WTC11 (cell line): ENCODE data around the gene ANKRD53. TPM values are rescaled to one million over a fixed set of nuclear protein-coding genes. Genes with fewer than 3 reads are reported as not detected.

Experiments used
- ATAC-seq: fragments of 200-7000 bp; cut with Tn5 transposase; 2 replicates; pipeline ENCODE4 v1.10.0; 2021; ENCODE audit warnings: mild to moderate bottlenecking, moderate library complexity
- CTCF ChIA-PET: fragments of 300-600 bp; sonication (Branson Sonifier 250); formaldehyde crosslinking; loops from one replicate; lab custom pipeline; 2021; ENCODE audit warnings: antibody characterized with exemption; lab: Charles Lee
- POLR2A ChIA-PET: fragments of 350-600 bp; sonication (Branson Sonifier 250); formaldehyde crosslinking; loops from one replicate; lab custom pipeline; 2021; ENCODE audit warnings: antibody characterized with exemption; lab: Charles Lee
- DNase-seq: peaks from one replicate; pipeline ENCODE4 v3.0.0; 2021; ENCODE audit warnings: low spot score
- H3K27ac Mint-ChIP-seq: 2 replicates; pipeline ENCODE4 v1.8.0; 2021; ENCODE audit warnings: mixed read lengths
- H3K27me3 Mint-ChIP-seq: 2 replicates; pipeline ENCODE4 v1.8.0; 2021; ENCODE audit warnings: low read depth, mild to moderate bottlenecking, moderate library complexity, mixed read lengths
- H3K36me3 Mint-ChIP-seq: 2 replicates; pipeline ENCODE4 v1.8.0; 2021; ENCODE audit warnings: mixed read lengths
- H3K4me1 Mint-ChIP-seq: 2 replicates; pipeline ENCODE4 v1.8.0; 2022; ENCODE audit warnings: mixed read lengths
- H3K4me3 Mint-ChIP-seq: 2 replicates; pipeline ENCODE4 v1.8.0; 2021; ENCODE audit warnings: mild to moderate bottlenecking, moderate library complexity, mixed read lengths
- H3K9me3 Mint-ChIP-seq: 2 replicates; pipeline ENCODE4 v1.8.0; 2021; ENCODE audit warnings: mixed read lengths
- ATF1 ChIP-seq: sonication (generic); formaldehyde crosslinking; IDR thresholded peaks from 2 replicates; pipeline ENCODE4 v1.8.1; 2023; ENCODE audit warnings: mild to moderate bottlenecking, moderate library complexity, missing genetic modification reagents
- FOXP1 ChIP-seq: sonication (generic); formaldehyde crosslinking; IDR thresholded peaks from 2 replicates; pipeline ENCODE4 v1.8.0; 2022; ENCODE audit warnings: missing genetic modification reagents, mild to moderate bottlenecking, moderate library complexity, borderline replicate concordance
- MYBL2 ChIP-seq: sonication (generic); formaldehyde crosslinking; IDR thresholded peaks from 2 replicates; pipeline ENCODE4 v1.8.1; 2023; ENCODE audit warnings: mild to moderate bottlenecking, moderate library complexity, missing genetic modification reagents
- SP1 ChIP-seq: sonication (generic); formaldehyde crosslinking; conservative IDR thresholded peaks from 2 replicates; pipeline ENCODE4 v1.8.1; 2022; ENCODE audit warnings: missing genetic modification reagents
- TCF7 ChIP-seq: sonication (generic); formaldehyde crosslinking; IDR thresholded peaks from 2 replicates; pipeline ENCODE4 v1.8.0; 2022; ENCODE audit warnings: mild to moderate bottlenecking, low read depth, missing genetic modification reagents, moderate library complexity
- ZNF121 ChIP-seq: sonication (generic); formaldehyde crosslinking; IDR thresholded peaks from 2 replicates; pipeline ENCODE4 v1.8.0; 2023; ENCODE audit warnings: missing genetic modification reagents
- ZNF219 ChIP-seq: sonication (generic); formaldehyde crosslinking; IDR thresholded peaks from 2 replicates; pipeline ENCODE4 v1.8.0; 2023; ENCODE audit warnings: missing genetic modification reagents, mild to moderate bottlenecking, borderline replicate concordance
- ZNF396 ChIP-seq: fragments of 250-450 bp; sonication (Bioruptor Pico); IDR thresholded peaks from 2 replicates; pipeline ENCODE4 v1.8.0; 2021; ENCODE audit warnings: mild to moderate bottlenecking, moderate library complexity, borderline replicate concordance
- ZNF423 ChIP-seq: fragments of 250-450 bp; sonication (Bioruptor Pico); IDR thresholded peaks from 2 replicates; pipeline ENCODE4 v2.1.2; 2022; ENCODE audit warnings: mild to moderate bottlenecking, moderate library complexity
- total RNA-seq: library from RNA; stranded (reverse); gene quantifications from 3 replicates; pipeline ENCODE4 v1.2.3, GENCODE V29; 2021
- TF ChIP-seq, protein P1 (sequence below): sonication (generic); formaldehyde crosslinking; IDR thresholded peaks from 2 replicates; pipeline ENCODE4 v1.8.1; 2023; ENCODE audit warnings: mild to moderate bottlenecking, moderate library complexity, missing genetic modification reagents
- TF ChIP-seq, protein P2 (sequence below): fragments of 250-450 bp; sonication (Bioruptor Pico); IDR thresholded peaks from 2 replicates; pipeline ENCODE4 v1.8.0; 2021; ENCODE audit warnings: mild to moderate bottlenecking
- TF ChIP-seq, protein P3 (sequence below): sonication (generic); formaldehyde crosslinking; IDR thresholded peaks from 2 replicates; pipeline ENCODE4 v1.8.0; 2022; ENCODE audit warnings: mild to moderate bottlenecking, missing genetic modification reagents
- TF ChIP-seq, protein P4 (sequence below): sonication (generic); formaldehyde crosslinking; IDR thresholded peaks from 2 replicates; pipeline ENCODE4 v1.8.1; 2022; ENCODE audit warnings: low read depth, mild to moderate bottlenecking, moderate library complexity, missing genetic modification reagents, borderline replicate concordance
- TF ChIP-seq, protein P5 (sequence below): sonication (generic); formaldehyde crosslinking; IDR thresholded peaks from 2 replicates; pipeline ENCODE4 v1.8.0; 2022; ENCODE audit warnings: mild to moderate bottlenecking, missing genetic modification reagents
- TF ChIP-seq, protein P6 (sequence below): sonication (generic); formaldehyde crosslinking; IDR thresholded peaks from 2 replicates; pipeline ENCODE4 v1.8.0; 2022; ENCODE audit warnings: missing genetic modification reagents
- TF ChIP-seq, protein P7 (sequence below): sonication (generic); formaldehyde crosslinking; IDR thresholded peaks from 2 replicates; pipeline ENCODE4 v1.8.0; 2022; ENCODE audit warnings: mild to moderate bottlenecking, missing genetic modification reagents

The ANKRD53 gene
- total RNA-seq, 1 experiment from 2014 or later, result 0.81 TPM

DNA sequence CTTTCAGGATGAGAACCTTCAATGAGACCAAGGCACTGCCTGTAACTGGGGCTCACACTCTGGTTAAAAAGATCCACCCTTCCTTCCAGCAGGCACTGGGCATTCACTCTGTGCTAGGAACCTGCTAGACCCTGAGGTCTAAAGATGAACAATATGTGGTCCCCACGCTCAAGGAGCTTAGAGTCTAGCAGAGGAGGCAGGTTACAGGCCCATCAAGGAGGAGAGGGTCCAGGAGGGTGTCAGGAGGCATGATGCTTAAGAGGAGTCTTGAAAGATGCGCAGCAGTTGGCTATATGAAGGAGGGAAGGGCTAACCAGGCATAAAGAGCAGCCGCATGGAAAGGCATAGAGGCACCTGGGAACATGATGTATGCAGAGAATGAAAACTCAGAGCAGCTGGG, 4.5 kb downstream of the ANKRD53 start:
- DNase-seq (no peak), ATAC-seq (no peak)
- Mint-ChIP-seq H3K4me1 (peaks cover 10% of the 10 kb centered on the region), H3K27me3 (peaks cover 25% of the 10 kb centered on the region), H3K4me3 (no peak overlapping the region), H3K36me3 (peaks cover 8% of the 10 kb centered on the region; the same call in 1 of the 2 replicates), H3K27ac (no peak overlapping the region), H3K9me3 (no peaks in the 10 kb centered on the region)
- POLR2A ChIA-PET, result no interaction called here
- TF ChIP-seq, protein P1, sequence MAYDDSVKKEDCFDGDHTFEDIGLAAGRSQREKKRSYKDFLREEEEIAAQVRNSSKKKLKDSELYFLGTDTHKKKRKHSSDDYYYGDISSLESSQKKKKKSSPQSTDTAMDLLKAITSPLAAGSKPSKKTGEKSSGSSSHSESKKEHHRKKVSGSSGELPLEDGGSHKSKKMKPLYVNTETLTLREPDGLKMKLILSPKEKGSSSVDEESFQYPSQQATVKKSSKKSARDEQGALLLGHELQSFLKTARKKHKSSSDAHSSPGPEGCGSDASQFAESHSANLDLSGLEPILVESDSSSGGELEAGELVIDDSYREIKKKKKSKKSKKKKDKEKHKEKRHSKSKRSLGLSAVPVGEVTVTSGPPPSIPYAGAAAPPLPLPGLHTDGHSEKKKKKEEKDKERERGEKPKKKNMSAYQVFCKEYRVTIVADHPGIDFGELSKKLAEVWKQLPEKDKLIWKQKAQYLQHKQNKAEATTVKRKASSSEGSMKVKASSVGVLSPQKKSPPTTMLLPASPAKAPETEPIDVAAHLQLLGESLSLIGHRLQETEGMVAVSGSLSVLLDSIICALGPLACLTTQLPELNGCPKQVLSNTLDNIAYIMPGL (CRISPR knock-in tag), result no peak
- TF ChIP-seq, protein P2, sequence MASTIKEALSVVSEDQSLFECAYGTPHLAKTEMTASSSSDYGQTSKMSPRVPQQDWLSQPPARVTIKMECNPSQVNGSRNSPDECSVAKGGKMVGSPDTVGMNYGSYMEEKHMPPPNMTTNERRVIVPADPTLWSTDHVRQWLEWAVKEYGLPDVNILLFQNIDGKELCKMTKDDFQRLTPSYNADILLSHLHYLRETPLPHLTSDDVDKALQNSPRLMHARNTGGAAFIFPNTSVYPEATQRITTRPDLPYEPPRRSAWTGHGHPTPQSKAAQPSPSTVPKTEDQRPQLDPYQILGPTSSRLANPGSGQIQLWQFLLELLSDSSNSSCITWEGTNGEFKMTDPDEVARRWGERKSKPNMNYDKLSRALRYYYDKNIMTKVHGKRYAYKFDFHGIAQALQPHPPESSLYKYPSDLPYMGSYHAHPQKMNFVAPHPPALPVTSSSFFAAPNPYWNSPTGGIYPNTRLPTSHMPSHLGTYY, result no peak
- no peak for TF ChIP-seq FOXP1
- TF ChIP-seq, protein P3, sequence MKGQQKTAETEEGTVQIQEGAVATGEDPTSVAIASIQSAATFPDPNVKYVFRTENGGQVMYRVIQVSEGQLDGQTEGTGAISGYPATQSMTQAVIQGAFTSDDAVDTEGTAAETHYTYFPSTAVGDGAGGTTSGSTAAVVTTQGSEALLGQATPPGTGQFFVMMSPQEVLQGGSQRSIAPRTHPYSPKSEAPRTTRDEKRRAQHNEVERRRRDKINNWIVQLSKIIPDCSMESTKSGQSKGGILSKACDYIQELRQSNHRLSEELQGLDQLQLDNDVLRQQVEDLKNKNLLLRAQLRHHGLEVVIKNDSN (CRISPR knock-in tag), result no peak
- TF ChIP-seq, protein P4, sequence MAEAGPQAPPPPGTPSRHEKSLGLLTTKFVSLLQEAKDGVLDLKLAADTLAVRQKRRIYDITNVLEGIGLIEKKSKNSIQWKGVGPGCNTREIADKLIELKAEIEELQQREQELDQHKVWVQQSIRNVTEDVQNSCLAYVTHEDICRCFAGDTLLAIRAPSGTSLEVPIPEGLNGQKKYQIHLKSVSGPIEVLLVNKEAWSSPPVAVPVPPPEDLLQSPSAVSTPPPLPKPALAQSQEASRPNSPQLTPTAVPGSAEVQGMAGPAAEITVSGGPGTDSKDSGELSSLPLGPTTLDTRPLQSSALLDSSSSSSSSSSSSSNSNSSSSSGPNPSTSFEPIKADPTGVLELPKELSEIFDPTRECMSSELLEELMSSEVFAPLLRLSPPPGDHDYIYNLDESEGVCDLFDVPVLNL (CRISPR knock-in tag), result no peak
- TF ChIP-seq, protein P5, sequence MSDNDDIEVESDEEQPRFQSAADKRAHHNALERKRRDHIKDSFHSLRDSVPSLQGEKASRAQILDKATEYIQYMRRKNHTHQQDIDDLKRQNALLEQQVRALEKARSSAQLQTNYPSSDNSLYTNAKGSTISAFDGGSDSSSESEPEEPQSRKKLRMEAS (CRISPR knock-in tag), result no peak
- TF ChIP-seq ZNF219 (CRISPR knock-in tag), result no peak
- TF ChIP-seq SP1, result no peak
- TF ChIP-seq ZNF396, result no peak
- no peak for TF ChIP-seq ATF1 (CRISPR knock-in tag)
- TF ChIP-seq, protein P6, sequence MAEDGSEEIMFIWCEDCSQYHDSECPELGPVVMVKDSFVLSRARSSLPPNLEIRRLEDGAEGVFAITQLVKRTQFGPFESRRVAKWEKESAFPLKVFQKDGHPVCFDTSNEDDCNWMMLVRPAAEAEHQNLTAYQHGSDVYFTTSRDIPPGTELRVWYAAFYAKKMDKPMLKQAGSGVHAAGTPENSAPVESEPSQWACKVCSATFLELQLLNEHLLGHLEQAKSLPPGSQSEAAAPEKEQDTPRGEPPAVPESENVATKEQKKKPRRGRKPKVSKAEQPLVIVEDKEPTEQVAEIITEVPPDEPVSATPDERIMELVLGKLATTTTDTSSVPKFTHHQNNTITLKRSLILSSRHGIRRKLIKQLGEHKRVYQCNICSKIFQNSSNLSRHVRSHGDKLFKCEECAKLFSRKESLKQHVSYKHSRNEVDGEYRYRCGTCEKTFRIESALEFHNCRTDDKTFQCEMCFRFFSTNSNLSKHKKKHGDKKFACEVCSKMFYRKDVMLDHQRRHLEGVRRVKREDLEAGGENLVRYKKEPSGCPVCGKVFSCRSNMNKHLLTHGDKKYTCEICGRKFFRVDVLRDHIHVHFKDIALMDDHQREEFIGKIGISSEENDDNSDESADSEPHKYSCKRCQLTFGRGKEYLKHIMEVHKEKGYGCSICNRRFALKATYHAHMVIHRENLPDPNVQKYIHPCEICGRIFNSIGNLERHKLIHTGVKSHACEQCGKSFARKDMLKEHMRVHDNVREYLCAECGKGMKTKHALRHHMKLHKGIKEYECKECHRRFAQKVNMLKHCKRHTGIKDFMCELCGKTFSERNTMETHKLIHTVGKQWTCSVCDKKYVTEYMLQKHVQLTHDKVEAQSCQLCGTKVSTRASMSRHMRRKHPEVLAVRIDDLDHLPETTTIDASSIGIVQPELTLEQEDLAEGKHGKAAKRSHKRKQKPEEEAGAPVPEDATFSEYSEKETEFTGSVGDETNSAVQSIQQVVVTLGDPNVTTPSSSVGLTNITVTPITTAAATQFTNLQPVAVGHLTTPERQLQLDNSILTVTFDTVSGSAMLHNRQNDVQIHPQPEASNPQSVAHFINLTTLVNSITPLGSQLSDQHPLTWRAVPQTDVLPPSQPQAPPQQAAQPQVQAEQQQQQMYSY, result no peak
- no peak for TF ChIP-seq ZNF423 (CRISPR knock-in tag)
- TF ChIP-seq MYBL2, result no peak
- TF ChIP-seq ZNF121, result no peak
- TF ChIP-seq, protein P7, sequence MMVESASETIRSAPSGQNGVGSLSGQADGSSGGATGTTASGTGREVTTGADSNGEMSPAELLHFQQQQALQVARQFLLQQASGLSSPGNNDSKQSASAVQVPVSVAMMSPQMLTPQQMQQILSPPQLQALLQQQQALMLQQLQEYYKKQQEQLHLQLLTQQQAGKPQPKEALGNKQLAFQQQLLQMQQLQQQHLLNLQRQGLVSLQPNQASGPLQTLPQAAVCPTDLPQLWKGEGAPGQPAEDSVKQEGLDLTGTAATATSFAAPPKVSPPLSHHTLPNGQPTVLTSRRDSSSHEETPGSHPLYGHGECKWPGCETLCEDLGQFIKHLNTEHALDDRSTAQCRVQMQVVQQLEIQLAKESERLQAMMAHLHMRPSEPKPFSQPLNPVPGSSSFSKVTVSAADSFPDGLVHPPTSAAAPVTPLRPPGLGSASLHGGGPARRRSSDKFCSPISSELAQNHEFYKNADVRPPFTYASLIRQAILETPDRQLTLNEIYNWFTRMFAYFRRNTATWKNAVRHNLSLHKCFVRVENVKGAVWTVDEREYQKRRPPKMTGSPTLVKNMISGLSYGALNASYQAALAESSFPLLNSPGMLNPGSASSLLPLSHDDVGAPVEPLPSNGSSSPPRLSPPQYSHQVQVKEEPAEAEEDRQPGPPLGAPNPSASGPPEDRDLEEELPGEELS (CRISPR knock-in tag), result no peak
- no peak for TF ChIP-seq TCF7 (CRISPR knock-in tag)
- CTCF ChIA-PET, result interaction anchor here (0.7 to 4.9 kb wide), 6 partner anchors 9 to 86 kb away, joined by 3 to 68 read pairs (median 4); partner anchors contain the start of gene NAGK
